K562 (cell line): Measurements from ENCODE around the gene DYNC1H1. TPM values are rescaled to one million over a fixed set of nuclear protein-coding genes. Genes with fewer than 3 reads are reported as not detected.

Experiments used
- ARID1B ChIP-seq: fragments of 450-650 bp; IDR thresholded peaks from 2 replicates; pipeline ENCODE4 v1.6.1; 2016; ENCODE audit warnings: antibody characterized with exemption, mild to moderate bottlenecking, inconsistent platforms
- CEBPZ ChIP-seq: fragments of 150-350 bp; IDR thresholded peaks from 2 replicates; pipeline ENCODE4 v1.6.1; 2014; ENCODE audit warnings: low read depth, mild to moderate bottlenecking, low read length, borderline replicate concordance
- CSDE1 ChIP-seq, 2 experiments: fragments of 450-650 bp; IDR thresholded peaks; 2 replicates each; pipeline ENCODE4 v1.6.1; 2016; ENCODE audit warnings: mild to moderate bottlenecking in 1 of 2
- E2F3 ChIP-seq: fragments of 250-450 bp; sonication (Bioruptor Pico); IDR thresholded peaks from 2 replicates; pipeline ENCODE4 v1.4.0; 2020; ENCODE audit warnings: mild to moderate bottlenecking
- EP300 ChIP-seq: IDR thresholded peaks from 2 replicates; pipeline ENCODE4 v1.6.1; 2012; ENCODE audit warnings: low read length, improper control_type of control experiment
- EP400 ChIP-seq: fragments of 450-650 bp; IDR thresholded peaks from 2 replicates; pipeline ENCODE4 v1.6.1; 2017; ENCODE audit warnings: antibody characterized with exemption, mild to moderate bottlenecking, moderate library complexity
- HCFC1 ChIP-seq: IDR thresholded peaks from 2 replicates; pipeline ENCODE4 v1.6.1; 2012; ENCODE audit warnings: low read depth, low read length, improper control_type of control experiment
- MGA ChIP-seq: fragments of 450-650 bp; IDR thresholded peaks from 2 replicates; pipeline ENCODE4 v1.6.1; 2016; ENCODE audit warnings: mild to moderate bottlenecking, moderate library complexity
- MITF ChIP-seq: IDR thresholded peaks from 2 replicates; pipeline ENCODE4 v1.6.1; 2014; ENCODE audit warnings: antibody characterized with exemption
- NELFE ChIP-seq: IDR thresholded peaks from 2 replicates; pipeline ENCODE4 v1.6.1; 2011; ENCODE audit warnings: mild to moderate bottlenecking; ENCODE audit not compliant: insufficient read depth, insufficient read length
- YY1 ChIP-seq, 3 experiments: IDR thresholded peaks; 2 replicates each; pipeline ENCODE4 v1.6.1; 2011; ENCODE audit warnings: low read length in 2 of 3, mild to moderate bottlenecking in 2 of 3, moderate library complexity in 2 of 3, borderline replicate concordance in 1 of 3, control low read depth in 1 of 3, low read depth in 1 of 3; ENCODE audit not compliant: insufficient read depth in 3 of 3, insufficient replicate concordance in 2 of 3, control insufficient read depth in 1 of 3, insufficient read length in 1 of 3; ENCODE audit errors: extremely low read depth in 1 of 3
- ZNF239 ChIP-seq: fragments of 250-450 bp; sonication (Bioruptor Pico); IDR thresholded peaks from 2 replicates; pipeline ENCODE4 v1.4.0; 2020; ENCODE audit warnings: mild to moderate bottlenecking
- polyA plus RNA-seq, 8 experiments: library from polyadenylated mRNA; depleted of rRNA in 4 of 8; stranded (reverse) in 5 of 8; unstranded in 3 of 8; fragments of >200 nt; fragmentation: Nextera tagmentation in 2 of 8; fragmentation: Illumina TruSeq in 1 of 8; extraction: Ambion mirVana in 2 of 8; extraction: Trizol in 1 of 8; gene quantifications; 2 replicates each; pipeline versions ENCODE4 v1.2.1 to v1.2.3, GENCODE V29; 2011 to 2014; ENCODE audit warnings: inconsistent platforms in 1 of 8, missing spikeins in 1 of 8
- total RNA-seq, 7 experiments: library from RNA; depleted of rRNA in 6 of 7; stranded (reverse); fragments of >200 nt in 6 of 7; fragmentation: Illumina TruSeq in 2 of 7; extraction: Trizol in 2 of 7; gene quantifications; 2 replicates each; pipeline versions ENCODE4 v1.2.1 to v1.2.3, GENCODE V29; 2011 to 2021; ENCODE audit warnings: low replicate concordance in 1 of 7

The DYNC1H1 gene
- total and polyA plus RNA-seq, 9 of the 15 experiments (the other 6 are each of a cell fraction or from before 2014, with no cell fraction given) = 31.9 to 335 (median 115) TPM

- TF ChIP-seq MITF (no peak), MGA (no peak; the same call in 1 of the 2 replicates), ARID1B (peak; percentile 79), CEBPZ (no peak), E2F3 (CRISPR knock-in tag) (no peak), EP400 (peak; percentile 27), YY1 (IDR thresholded peaks at IDR 0.05; ENCODE audit: borderline replicate concordance in 1 of 3, control insufficient read depth in 1 of 3, extremely low read depth in 1 of 3, insufficient read depth in 3 of 3, insufficient read length in 1 of 3, insufficient replicate concordance in 2 of 3, low read depth in 1 of 3, low read length in 2 of 3) (peak in 1 of 3 experiments; percentile 56), NELFE (no peak), EP300 (peak; percentile 16; the same call in 1 of the 2 replicates), HCFC1 (0 out of 2 replicates have a peak, but pooled peaks have one; percentile 17), CSDE1 (IDR thresholded peaks at IDR 0.05) (no peak), ZNF239 (CRISPR knock-in tag) (no peak)
Observed at GRCh38 chr14:102094101-102094500, 129.7 kb downstream of the DYNC1H1 start (continued).
